Right lobe of liver (tissue), 6 donors: ENCODE measurements around the gene PCBP4. TPM values are rescaled to one million over a fixed set of nuclear protein-coding genes. Genes with fewer than 3 reads are reported as not detected.
"Not testable (repeated sequence)": the region's sequence is repeated elsewhere in the genome, so short reads cannot be mapped to it uniquely, and the experiment has no call there.

Experiments used
- ATAC-seq, 4 donors: fragments of 200-7000 bp; cut with Tn5 transposase; one replicate each; pipeline ENCODE4 v1.9.1; 2020; ENCODE audit warnings: mild to moderate bottlenecking in 4 of 4, moderate library complexity in 4 of 4
- DNase-seq, 3 donors: peaks; one replicate each; pipeline ENCODE4 v3.0.0-alpha.2; 2020
- H3K27ac ChIP-seq, 3 donors: fragments of 200-600 bp; one replicate each; pipeline ENCODE4 v1.8.0; 2022
- H3K27me3 ChIP-seq, 2 donors: fragments of 200-600 bp; one replicate each; pipeline ENCODE4 v1.8.0; 2022
- H3K36me3 ChIP-seq, 4 donors: fragments of 200-600 bp; sonication (generic) in 1 of 4; one replicate each; pipeline versions ENCODE4 v1.5.1 to v1.8.0; 2017 to 2022; ENCODE audit warnings: control low read depth in 1 of 4
- H3K4me1 ChIP-seq, 4 donors: fragments of 200-600 bp; sonication (generic) in 1 of 4; one replicate each; pipeline versions ENCODE4 v1.5.1 to v1.8.0; 2017 to 2022; ENCODE audit warnings: control low read depth in 1 of 4
- H3K4me3 ChIP-seq, 3 donors: fragments of 200-600 bp; one replicate each; pipeline ENCODE4 v1.8.0; 2022
- H3K9me3 ChIP-seq, 4 donors: fragments of 200-600 bp; sonication (generic) in 1 of 4; one replicate each; pipeline versions ENCODE4 v1.5.1 to v1.8.0; 2017 to 2022; ENCODE audit warnings: control low read depth in 1 of 4
- CTCF ChIP-seq, 4 donors: fragments of 200-600 bp in 3 of 4; fragments of 450-650 bp in 1 of 4; IDR thresholded peaks; one replicate each; pipeline versions ENCODE4 v1.5.1 to v1.8.0; 2016 to 2022; ENCODE audit warnings: antibody characterized with exemption in 4 of 4, mild to moderate bottlenecking in 2 of 4
- POLR2A ChIP-seq: fragments of 450-650 bp; IDR thresholded peaks from one replicate; pipeline ENCODE4 v1.6.1; 2017; ENCODE audit warnings: antibody characterized with exemption, mild to moderate bottlenecking
- WGBS: methylation state at CpG from one replicate; pipeline ENCODE4 v1.1.6; 2018; ENCODE audit warnings: low coverage, low lambda C conversion rate; ENCODE audit not compliant: insufficient coverage; ENCODE audit errors: missing lambda C conversion rate; 5-methylcytosine and 5-hydroxymethylcytosine counted together
- intact Hi-C, 2 donors: fragments of 100-400 bp; cut with DNase I; formaldehyde crosslinking; loops; one replicate each; pipeline versions ENCODE4 v1.11.2 to v1.14.1; 2022
- total RNA-seq, 6 experiments: library from RNA; depleted of rRNA in 2 of 6; stranded (reverse); fragments of >200 nt in 2 of 6; fragmentation: NEBNext Ultra II Directional in 3 of 6; extraction: Animal tissue kit (Norgen Biotek cat#: 25700) in 3 of 6; gene quantifications; one replicate each; pipeline versions ENCODE4 v1.1.0 to v1.2.4, GENCODE V29; 2016 to 2023
- donor health status: DM: no; HTN: yes; CAD: no.
- donor health status: DM: no; HTN: no; CAD: no.
- donor health status: DM: no; HTN: no; CAD: no.
- donor health status: DM: no; HTN: yes; CAD: no.
- donor health status: DM: no; HTN: yes; CAD: no.

PCBP4 gene
- total RNA-seq, 6 experiments from 2014 or later, result 6.5 to 19.2 (median 11.7) TPM

- peaks cover 0 to 44% (median 12%) of the 10 kb centered on the region in 4 donors for H3K36me3 ChIP-seq
- H3K27ac ChIP-seq, result no peak overlapping the region
- peak in 1 of 3 donors; percentile 25 for DNase-seq
- H3K4me1 ChIP-seq, result no peaks in the 10 kb centered on the region
- no peak for TF ChIP-seq POLR2A
- no peak for TF ChIP-seq CTCF (IDR thresholded peaks at IDR 0.05)
- intact Hi-C loops, result no loop called here
- no peak for ATAC-seq
- H3K4me3 ChIP-seq, result no peak overlapping the region
- no peaks in the 10 kb centered on the region for H3K9me3 ChIP-seq
- WGBS, result 93% methylated on average over 2 of the region's 15 CpGs
- no peaks in the 10 kb centered on the region for H3K27me3 ChIP-seq
Measured at GRCh38 chr3:51932471-51933370, 34.5 kb downstream of the PCBP4 start.

- no peak for ATAC-seq
- DNase-seq, result peak in 1 of 3 donors; percentile 18
- H3K27me3 ChIP-seq, result no peaks in the 10 kb centered on the region
- no peak overlapping the region for H3K27ac ChIP-seq
- WGBS, result 94% methylated on average over 5 of the region's 6 CpGs
- intact Hi-C loops, result no loop called here
- peaks cover 0 to 35% (median 10%) of the 10 kb centered on the region in 4 donors for H3K36me3 ChIP-seq
- no peaks in the 10 kb centered on the region for H3K9me3 ChIP-seq
- TF ChIP-seq CTCF (IDR thresholded peaks at IDR 0.05) (no peak), POLR2A (no peak)
- H3K4me3 ChIP-seq, result no peak overlapping the region
- H3K4me1 ChIP-seq, result no peaks in the 10 kb centered on the region
Measured at GRCh38 chr3:51931756-51932155, 35.5 kb downstream of the PCBP4 start.

GRCh38 chr3:51930439-51930838, 36.8 kb downstream of the PCBP4 start:
- Histone ChIP-seq H3K4me3 (no peak overlapping the region), H3K4me1 (no peaks in the 10 kb centered on the region), H3K9me3 (no peaks in the 10 kb centered on the region), H3K36me3 (peaks cover 0 to 24% (median 5%) of the 10 kb centered on the region in 4 donors), H3K27me3 (no peaks in the 10 kb centered on the region), H3K27ac (no peak overlapping the region)
- no CpG with 5 or more reads among the region's 1 CpG for WGBS
- ATAC-seq, result no peak
- intact Hi-C loops, result no loop called here
- DNase-seq, result peak in 1 of 3 donors; percentile 14
- TF ChIP-seq CTCF (IDR thresholded peaks at IDR 0.05), result no peak
- no peak for TF ChIP-seq POLR2A

GRCh38 chr3:51929420-51930003, 37.7 kb downstream of the PCBP4 start:
- DNase-seq, result no peak
- Histone ChIP-seq H3K9me3 (no peaks in the 10 kb centered on the region), H3K27ac (no peak overlapping the region), H3K4me1 (no peaks in the 10 kb centered on the region), H3K4me3 (no peak overlapping the region), H3K27me3 (no peaks in the 10 kb centered on the region), H3K36me3 (peaks cover 0 to 16% (median 2%) of the 10 kb centered on the region in 4 donors)
- no peak for TF ChIP-seq CTCF (IDR thresholded peaks at IDR 0.05)
- no peak for TF ChIP-seq POLR2A
- WGBS, result 68% methylated on average over 3 of the region's 5 CpGs
- ATAC-seq, result peak in 1 of 4 donors; percentile 17
- intact Hi-C loops, result no loop called here

GRCh38 chr3:51928981-51929380, 38.3 kb downstream of the PCBP4 start:
- H3K27me3 ChIP-seq, H3K4me1 ChIP-seq, ATAC-seq, intact Hi-C loops, H3K27ac ChIP-seq, DNase-seq, H3K9me3 ChIP-seq, H3K4me3 ChIP-seq: not testable (repeated sequence)
- WGBS, result 100% methylated on average over 1 of the region's 3 CpGs
- H3K36me3 ChIP-seq, result peaks cover 0 to 11% (median 0%) of the 10 kb centered on the region in 4 donors
